ENCODE data around the gene SEC24C. TPM values are rescaled to one million over a fixed set of nuclear protein-coding genes. Genes with fewer than 3 reads are reported as not detected.

Gene SEC24C
- total and polyA plus RNA-seq, 2 of the 4 experiments (the other 2 are of a cell fraction), result 74.2 to 88.9 TPM

DNA sequence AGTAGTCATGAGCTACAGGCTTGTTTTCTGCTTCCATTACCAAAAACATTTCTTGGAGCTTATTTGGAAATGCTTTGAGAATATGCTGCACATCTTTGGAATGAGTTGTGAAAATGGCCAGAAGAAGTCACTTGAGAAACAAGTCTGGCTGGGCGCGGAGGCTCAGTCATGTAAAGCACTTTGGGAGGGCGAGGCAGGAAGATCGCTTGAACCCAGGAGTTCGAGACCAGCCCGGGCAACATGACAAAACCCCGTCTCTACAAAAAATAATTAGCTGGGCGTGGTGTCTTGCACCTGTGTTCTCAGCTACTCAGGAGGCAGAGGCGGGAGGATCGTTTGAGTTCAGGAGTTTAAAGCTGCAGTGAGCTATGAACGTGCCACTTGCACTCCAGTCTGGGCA is 36.8 kb downstream of the SEC24C start:
- Histone ChIP-seq H2AK5ac (ENCODE audit: low read depth, low read length) (peak overlapping the region; percentile 74), H2BK120ac (ENCODE audit: low read depth, low read length) (no peak overlapping the region), H3K27ac (ENCODE audit: insufficient read depth, low read length) (peak overlapping the region; percentile 17), H3K36me3 (ENCODE audit: control insufficient read depth, insufficient read depth, low read length) (peaks cover 10% of the 10 kb centered on the region), H2BK20ac (ENCODE audit: low read depth, low read length) (no peak overlapping the region), H3K4me3 (ENCODE audit: insufficient read depth, low read depth, low read length) (peak overlapping the region; percentile 92), H2BK15ac (ENCODE audit: low read depth, low read length) (no peak overlapping the region), H3K4ac (ENCODE audit: low read depth, low read length) (peak overlapping the region; percentile 25; the same call in 1 of the 2 replicates), H2BK5ac (ENCODE audit: low read depth, low read length, poor library complexity, severe bottlenecking) (peak overlapping the region; percentile 38), H3K9ac (ENCODE audit: low read depth, low read length) (peak overlapping the region; percentile 87), H3K18ac (ENCODE audit: low read depth, low read length) (no peak overlapping the region), H3K4me1 (ENCODE audit: control insufficient read depth, insufficient read depth, low read length) (peaks cover 2% of the 10 kb centered on the region; the same call in 1 of the 2 replicates), H3K79me1 (ENCODE audit: low read depth in 1 of 2, low read length in 2 of 2) (peaks cover 13 to 47% of the 10 kb centered on the region in 2 experiments), H3K9me1 (ENCODE audit: insufficient read depth, low read length) (no peaks in the 10 kb centered on the region), H3K9me3 (ENCODE audit: control insufficient read depth, insufficient read depth, low read length) (no peaks in the 10 kb centered on the region), H4K91ac (ENCODE audit: insufficient read depth, low read depth, low read length) (no peak overlapping the region), H2AFZ (replicated peaks; ENCODE audit: low read length, poor library complexity) (peak overlapping the region; percentile 21), H4K20me1 (ENCODE audit: insufficient read depth, low read length) (0 out of 2 replicates have a peak, but pooled peaks cover 2% of the 10 kb centered on the region), H3K14ac (replicated peaks; ENCODE audit: low read depth, low read length) (peak overlapping the region; percentile 86), H2AK9ac (replicated peaks; ENCODE audit: low read depth, low read length, poor library complexity) (peak overlapping the region; percentile 88), H4K5ac (ENCODE audit: low read depth, low read length) (peak overlapping the region; percentile 64; the same call in 1 of the 2 replicates), H3K27me3 (ENCODE audit: control insufficient read depth, insufficient read depth, low read length) (no peaks in the 10 kb centered on the region), H3K56ac (ENCODE audit: extremely low read depth, insufficient read depth, low read length) (peak overlapping the region; percentile 88), H4K8ac (ENCODE audit: low read depth in 2 of 2, low read length in 2 of 2) (peak overlapping the region; percentile 1 to 67; a peak in 2 of 4 replicates), H3K4me2 (ENCODE audit: low read depth, low read length) (peak overlapping the region; percentile 95), H3K23ac (ENCODE audit: low read depth, low read length) (peak overlapping the region; percentile 68)
- in situ Hi-C loops (cut with MboI; ENCODE audit: low sequenced_read_pairs), result no loop called here
- ChIA-PET CTCF (no interaction called here), POLR2A (ENCODE audit: unreplicated experiment) (no interaction called here)
- dilution Hi-C loops (cut with HindIII; ENCODE audit: low sequenced_read_pairs, unreplicated experiment), result no loop called here
- TSS peak; percentile 70 for BruUV-seq (replicated peaks)
- no peak for ATAC-seq (ENCODE audit: low read depth)
- TF ChIP-seq CTCF (conservative IDR thresholded peaks at IDR 0.05; ENCODE audit: low read depth, low read length), result no peak
- no peak for TF ChIP-seq USF2 (IDR thresholded peaks at IDR 0.05; ENCODE audit: low read depth, low read length)
- no peak for TF ChIP-seq CEBPB (IDR thresholded peaks at IDR 0.05; ENCODE audit: low read depth, low read length)
- no peak for TF ChIP-seq ELK1 (IDR thresholded peaks at IDR 0.05; ENCODE audit: borderline replicate concordance, low read depth, low read length)
- TF ChIP-seq NFE2L2 (IDR thresholded peaks at IDR 0.05; ENCODE audit: low read depth, low read length), result no peak
- no peak for TF ChIP-seq FOS (IDR thresholded peaks at IDR 0.05; ENCODE audit: low read depth, low read length)
- no peak for TF ChIP-seq MXI1 (IDR thresholded peaks at IDR 0.05; ENCODE audit: borderline replicate concordance, low read depth, low read length)
- TF ChIP-seq BHLHE40 (IDR thresholded peaks at IDR 0.05; ENCODE audit: low read depth, low read length), result no peak
- no peak for TF ChIP-seq MAFK (IDR thresholded peaks at IDR 0.05; ENCODE audit: low read depth, low read length)
- peak; percentile 7 for DNase-seq
- no CpG with 5 or more reads among the region's 11 CpGs for WGBS, 2 experiments (ENCODE audit: extremely low coverage in 2 of 2, insufficient read length in 1 of 2)
- intact Hi-C loops (cut with micrococcal nuclease), result loop anchor here (2.0 kb wide), 1 partner anchor 36 kb away; the partner anchor contains the start of gene SEC24C

Measured in IMR-90 (cell line).